GM12891 (cell line): Measurements from ENCODE around the gene NRXN2.

Experiments
- PAX5 ChIP-seq: IDR thresholded peaks from 2 replicates; pipeline ENCODE4 v1.6.1; 2011; ENCODE audit warnings: low read length, moderate library complexity, mild to moderate bottlenecking; ENCODE audit not compliant: insufficient read depth, severe bottlenecking
- POLR2AphosphoS5 ChIP-seq: IDR thresholded peaks from 2 replicates; pipeline ENCODE4 v1.6.1; 2011; ENCODE audit warnings: low read depth, low read length, control low read depth
- SPI1 ChIP-seq: IDR thresholded peaks from 2 replicates; pipeline ENCODE4 v1.6.1; 2011; ENCODE audit warnings: low read depth, low read length, control low read depth

- TF ChIP-seq POLR2AphosphoS5: no peak
- no peak for TF ChIP-seq SPI1
- TF ChIP-seq PAX5: no peak
Observed at GRCh38 chr11:64746486-64746885, 23.5 kb upstream of the NRXN2 start.
